VCaP (cell line): ENCODE results near the gene NME9.

ENCODE experiments used
- H3K27ac ChIP-seq: fragments of 450-650 bp; 2 replicates; pipeline ENCODE4 v1.5.1; 2017
- CTCF ChIP-seq: fragments of 450-650 bp; conservative IDR thresholded peaks from 2 replicates; pipeline ENCODE4 v1.5.1; 2017; ENCODE audit warnings: mild to moderate bottlenecking, moderate library complexity

Gene NME9

GRCh38 chr3:138296639-138297038 lies 33.0 kb downstream of the NME9 start:
- no peak overlapping the region for H3K27ac ChIP-seq
- no peak for TF ChIP-seq CTCF

GRCh38 chr3:138289701-138290100 lies 40.0 kb downstream of the NME9 start:
- H3K27ac ChIP-seq = no peak overlapping the region
- no peak for TF ChIP-seq CTCF

GRCh38 chr3:138289260-138289659 lies 40.4 kb downstream of the NME9 start:
- no peak for TF ChIP-seq CTCF
- H3K27ac ChIP-seq = no peak overlapping the region

- no peak for TF ChIP-seq CTCF
- H3K27ac ChIP-seq = no peak overlapping the region
These were observed 44.6 kb downstream of the NME9 start for GRCh38 chr3:138284957-138285477.

GRCh38 chr3:138284079-138284478 lies 45.6 kb downstream of the NME9 start:
- H3K27ac ChIP-seq = peak overlapping the region; percentile 58; the same call in 1 of the 2 replicates
- no peak for TF ChIP-seq CTCF

GRCh38 chr3:138282836-138283235 lies 46.8 kb downstream of the NME9 start:
- H3K27ac ChIP-seq = peak overlapping the region; percentile 58
- no peak for TF ChIP-seq CTCF

- TF ChIP-seq CTCF = no peak
- H3K27ac ChIP-seq = peak overlapping the region; percentile 58; the same call in 1 of the 2 replicates
These were observed 48.1 kb downstream of the NME9 start for GRCh38 chr3:138281561-138281960.
